D721Med (cell line): ENCODE results near the gene C1orf122.

Source experiments
- DNase-seq: peaks from one replicate; pipeline ENCODE4 v3.0.0; 2011; ENCODE audit warnings: low spot score; ENCODE audit not compliant: insufficient read length
- FAIRE-seq: peaks from 2 replicates; lab custom pipeline; 2011; peaks lifted over from hg19 to GRCh38; lab: Jason Lieb, UNC
- TF ChIP-seq, protein P1 (sequence below): IDR thresholded peaks from 2 replicates; pipeline ENCODE4 v1.5.1; 2012; ENCODE audit warnings: mild to moderate bottlenecking, control low read depth; ENCODE audit not compliant: insufficient read depth; ENCODE audit errors: missing control alignments

The C1orf122 gene

DNA sequence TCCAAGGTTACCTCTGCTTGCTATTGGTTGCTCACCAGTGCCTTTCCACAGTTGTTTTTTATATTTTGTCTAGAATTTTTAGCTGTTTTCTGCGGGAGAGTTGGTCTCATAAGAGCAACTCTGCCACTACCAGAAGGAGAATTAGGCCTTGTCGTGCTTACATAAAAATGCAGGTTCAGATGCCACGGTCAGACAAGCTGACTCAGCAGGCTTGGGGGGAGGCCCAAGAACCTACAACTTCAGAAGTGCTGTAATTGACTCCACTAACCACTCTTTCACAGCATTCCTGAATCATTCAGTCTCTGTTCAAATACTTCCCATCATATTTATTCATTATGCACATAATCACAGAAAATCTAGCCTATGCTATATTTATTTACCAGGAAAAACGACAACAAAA is 23.5 kb downstream of the C1orf122 start:
- FAIRE-seq (no peak), DNase-seq (no peak)
- TF ChIP-seq, protein P1, sequence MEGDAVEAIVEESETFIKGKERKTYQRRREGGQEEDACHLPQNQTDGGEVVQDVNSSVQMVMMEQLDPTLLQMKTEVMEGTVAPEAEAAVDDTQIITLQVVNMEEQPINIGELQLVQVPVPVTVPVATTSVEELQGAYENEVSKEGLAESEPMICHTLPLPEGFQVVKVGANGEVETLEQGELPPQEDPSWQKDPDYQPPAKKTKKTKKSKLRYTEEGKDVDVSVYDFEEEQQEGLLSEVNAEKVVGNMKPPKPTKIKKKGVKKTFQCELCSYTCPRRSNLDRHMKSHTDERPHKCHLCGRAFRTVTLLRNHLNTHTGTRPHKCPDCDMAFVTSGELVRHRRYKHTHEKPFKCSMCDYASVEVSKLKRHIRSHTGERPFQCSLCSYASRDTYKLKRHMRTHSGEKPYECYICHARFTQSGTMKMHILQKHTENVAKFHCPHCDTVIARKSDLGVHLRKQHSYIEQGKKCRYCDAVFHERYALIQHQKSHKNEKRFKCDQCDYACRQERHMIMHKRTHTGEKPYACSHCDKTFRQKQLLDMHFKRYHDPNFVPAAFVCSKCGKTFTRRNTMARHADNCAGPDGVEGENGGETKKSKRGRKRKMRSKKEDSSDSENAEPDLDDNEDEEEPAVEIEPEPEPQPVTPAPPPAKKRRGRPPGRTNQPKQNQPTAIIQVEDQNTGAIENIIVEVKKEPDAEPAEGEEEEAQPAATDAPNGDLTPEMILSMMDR = no peak

- FAIRE-seq (no peak), DNase-seq (no peak)
- TF ChIP-seq, protein P1 = no peak
Measured at GRCh38 chr1:37831809-37832208, 24.2 kb downstream of the C1orf122 start.

DNA sequence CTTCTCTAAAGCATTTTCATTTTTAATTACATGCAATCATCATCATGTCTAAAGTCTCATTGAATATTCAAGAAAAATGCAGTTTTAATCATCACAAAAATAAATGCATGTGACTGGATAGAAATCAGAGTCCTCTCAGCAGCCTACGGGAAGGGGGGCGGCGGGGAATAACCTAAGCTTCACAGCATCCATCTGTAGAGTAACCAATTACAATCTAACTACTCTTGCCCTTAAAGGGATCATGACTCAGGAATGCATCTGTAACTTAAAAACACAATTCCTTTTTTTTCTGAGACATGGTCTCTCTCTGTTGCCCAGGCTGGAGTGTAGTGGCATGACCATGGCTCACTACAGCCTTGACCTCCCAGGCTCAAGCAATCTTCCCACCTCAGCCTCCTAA is 29.2 kb downstream of the C1orf122 start:
- DNase-seq (no peak), FAIRE-seq (no peak)
- TF ChIP-seq, protein P1 = no peak

DNA sequence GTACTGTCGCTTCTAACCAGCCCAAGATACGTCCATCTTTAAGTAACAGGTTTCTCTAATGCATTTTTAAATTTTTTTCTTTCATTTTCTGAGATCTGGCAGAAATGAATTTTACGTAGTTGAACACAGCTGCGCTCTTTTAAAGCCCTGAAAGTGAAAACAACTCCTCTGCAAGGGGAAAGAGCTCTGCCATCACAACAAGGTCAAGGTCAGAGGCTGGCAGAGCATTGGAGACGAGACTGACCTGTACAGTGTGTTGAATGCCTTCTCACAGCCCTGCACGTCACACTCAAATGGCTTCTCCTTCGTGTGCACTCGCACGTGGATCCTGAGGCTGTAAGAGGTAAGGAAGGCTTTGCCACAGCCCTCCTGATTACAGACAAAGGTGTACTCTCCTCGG is 32.1 kb downstream of the C1orf122 start:
- DNase-seq (no peak), FAIRE-seq (no peak)
- TF ChIP-seq, protein P1 = no peak

GRCh38 chr1:37840711-37841110 is 33.1 kb downstream of the C1orf122 start:
- DNase-seq = no peak
- TF ChIP-seq, protein P1 = no peak
- no peak for FAIRE-seq

DNA sequence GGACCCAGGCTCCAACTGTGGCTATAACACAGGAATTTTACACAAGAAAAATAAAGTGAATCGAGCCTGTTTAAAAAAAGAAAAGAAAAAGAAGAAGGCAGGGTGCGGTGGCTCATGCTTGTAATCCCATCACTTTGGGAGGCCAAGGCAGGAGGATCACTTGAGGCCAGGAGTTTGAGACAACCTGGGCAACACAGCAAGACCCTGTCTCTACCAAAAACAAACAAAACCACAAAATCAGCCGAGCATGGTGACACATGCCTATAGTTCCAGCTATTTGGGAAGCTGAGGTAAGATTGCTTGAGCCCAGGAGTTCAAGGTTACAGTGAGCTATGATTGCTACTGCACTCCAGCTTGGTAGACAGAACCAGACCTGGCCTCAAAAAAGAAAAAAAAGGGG is 34.1 kb downstream of the C1orf122 start:
- no peak for FAIRE-seq
- TF ChIP-seq, protein P1 = no peak
- DNase-seq = no peak

DNA sequence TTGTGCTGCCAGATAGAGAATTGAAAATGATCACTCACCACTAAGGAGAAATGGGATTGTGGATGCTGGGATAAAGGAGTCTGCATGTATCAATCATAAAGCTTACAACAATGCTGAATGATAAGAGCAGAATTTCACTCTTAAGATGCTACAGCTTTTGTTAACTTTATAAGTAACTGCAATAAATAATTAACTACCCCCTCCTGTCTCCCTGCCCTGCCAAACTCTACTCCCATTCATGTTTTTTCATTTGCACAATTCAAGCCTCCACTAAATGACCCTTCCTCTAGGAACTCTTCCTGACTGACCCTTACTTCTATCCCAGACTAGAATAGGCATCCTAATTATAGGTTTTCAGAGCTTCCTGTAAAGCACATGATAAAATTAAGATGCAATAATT is 36.9 kb downstream of the C1orf122 start:
- DNase-seq = no peak
- FAIRE-seq = no peak
- TF ChIP-seq, protein P1 = no peak
